Measurements from ENCODE around the gene SMAD6. TPM values are rescaled to one million over a fixed set of nuclear protein-coding genes. Genes with fewer than 3 reads are reported as not detected.

Gene SMAD6
- total RNA-seq, 2 donors from 2014 or later = 190 to 213 TPM

- H3K36me3 Mint-ChIP-seq (ENCODE audit: low read depth) = no peaks in the 10 kb centered on the region
- no peak overlapping the region for H3K4me3 ChIP-seq (ENCODE audit: low read length)
- no peak overlapping the region for H3K9ac ChIP-seq (ENCODE audit: extremely low read depth, low read length, poor library complexity, severe bottlenecking)
Measured at GRCh38 chr15:66655511-66655910, 46.5 kb upstream of the SMAD6 start.

GRCh38 chr15:66655997-66656396 is 46.0 kb upstream of the SMAD6 start:
- H3K27me3 Mint-ChIP-seq (ENCODE audit: insufficient read depth) = peaks cover 2% of the 10 kb centered on the region
- H3K4me1 ChIP-seq (ENCODE audit: control insufficient read depth, insufficient read depth, low read length) = peaks cover 17% of the 10 kb centered on the region
- H3K9me3 Mint-ChIP-seq = no peaks in the 10 kb centered on the region
- DNase-seq = no peak
- no peaks in the 10 kb centered on the region for H3K27me3 ChIP-seq (ENCODE audit: control insufficient read depth, insufficient read depth, low read length, poor library complexity, severe bottlenecking)
- peak overlapping the region; percentile 57 for H3K27ac Mint-ChIP-seq
- no peak overlapping the region for H3K4me3 ChIP-seq (ENCODE audit: low read length)
- peaks cover 41% of the 10 kb centered on the region for H3K4me1 Mint-ChIP-seq
- no peak overlapping the region for H3K27ac ChIP-seq (ENCODE audit: low read depth, low read length)
- no peak for TF ChIP-seq CTCF (conservative IDR thresholded peaks at IDR 0.05)
- no peaks in the 10 kb centered on the region for H3K36me3 ChIP-seq (ENCODE audit: control insufficient read depth, insufficient read depth, low read length)
- H3K9ac ChIP-seq (ENCODE audit: extremely low read depth, low read length, poor library complexity, severe bottlenecking) = no peak overlapping the region
- H3K9me3 ChIP-seq (ENCODE audit: control insufficient read depth, low read length) = no peaks in the 10 kb centered on the region
- WGBS, 2 experiments (ENCODE audit: insufficient coverage in 1 of 2, insufficient read length in 1 of 2) = 93 to 100% methylated on average over 2 of the region's 2 CpGs
- H3K36me3 Mint-ChIP-seq (ENCODE audit: low read depth) = no peaks in the 10 kb centered on the region
- peak overlapping the region; percentile 3 for H3K4me3 Mint-ChIP-seq

More at GRCh38 chr15:66655511-66655910, 46.5 kb upstream of the SMAD6 start:
- TF ChIP-seq CTCF (conservative IDR thresholded peaks at IDR 0.05) = no peak
- peak overlapping the region; percentile 3 for H3K4me3 Mint-ChIP-seq
- no peaks in the 10 kb centered on the region for H3K9me3 Mint-ChIP-seq
- Histone ChIP-seq H3K9me3 (ENCODE audit: control insufficient read depth, low read length) (no peaks in the 10 kb centered on the region), H3K4me1 (ENCODE audit: control insufficient read depth, insufficient read depth, low read length) (peaks cover 17% of the 10 kb centered on the region), H3K36me3 (ENCODE audit: control insufficient read depth, insufficient read depth, low read length) (no peaks in the 10 kb centered on the region), H3K27me3 (ENCODE audit: control insufficient read depth, insufficient read depth, low read length, poor library complexity, severe bottlenecking) (no peaks in the 10 kb centered on the region), H3K27ac (ENCODE audit: low read depth, low read length) (no peak overlapping the region)
- 88 to 90% methylated on average over 8 to 14 of the region's 14 CpGs for WGBS, 2 experiments (ENCODE audit: insufficient coverage in 1 of 2, insufficient read length in 1 of 2)
- H3K27me3 Mint-ChIP-seq (ENCODE audit: insufficient read depth) = peaks cover 2% of the 10 kb centered on the region
- peaks cover 41% of the 10 kb centered on the region for H3K4me1 Mint-ChIP-seq
- peak overlapping the region; percentile 57 for H3K27ac Mint-ChIP-seq
- DNase-seq = peak; percentile 62

GRCh38 chr15:66657185-66658020 is 44.6 kb upstream of the SMAD6 start:
- H3K27ac ChIP-seq (ENCODE audit: low read depth, low read length) = peak overlapping the region; percentile 91
- H3K36me3 Mint-ChIP-seq (ENCODE audit: low read depth) = no peaks in the 10 kb centered on the region
- H3K4me3 Mint-ChIP-seq = no peak overlapping the region
- H3K36me3 ChIP-seq (ENCODE audit: control insufficient read depth, insufficient read depth, low read length) = no peaks in the 10 kb centered on the region
- no peaks in the 10 kb centered on the region for H3K9me3 Mint-ChIP-seq
- peaks cover 34% of the 10 kb centered on the region for H3K4me1 Mint-ChIP-seq
- DNase-seq = peak; percentile 81
- TF ChIP-seq CTCF (conservative IDR thresholded peaks at IDR 0.05) = no peak
- H3K27me3 ChIP-seq (ENCODE audit: control insufficient read depth, insufficient read depth, low read length, poor library complexity, severe bottlenecking) = no peaks in the 10 kb centered on the region
- no peak overlapping the region for H3K4me3 ChIP-seq (ENCODE audit: low read length)
- H3K27me3 Mint-ChIP-seq (ENCODE audit: insufficient read depth) = peaks cover 2% of the 10 kb centered on the region
- H3K9me3 ChIP-seq (ENCODE audit: control insufficient read depth, low read length) = no peaks in the 10 kb centered on the region
- no peak overlapping the region for H3K27ac Mint-ChIP-seq
- WGBS, 2 experiments (ENCODE audit: insufficient coverage in 1 of 2, insufficient read length in 1 of 2) = 59 to 77% methylated on average over 6 to 9 of the region's 9 CpGs
- no peak overlapping the region for H3K9ac ChIP-seq (ENCODE audit: extremely low read depth, low read length, poor library complexity, severe bottlenecking)
- peaks cover 11% of the 10 kb centered on the region for H3K4me1 ChIP-seq (ENCODE audit: control insufficient read depth, insufficient read depth, low read length)
